Esophagus (tissue), 2 donors: ENCODE data around the gene CIAO2A. TPM values are rescaled to one million over a fixed set of nuclear protein-coding genes. Genes with fewer than 3 reads are reported as not detected.
"Not testable (repeated sequence)": the region's sequence is repeated elsewhere in the genome, so short reads cannot be mapped to it uniquely, and the experiment has no call there.

Experiments used
- H3K27ac ChIP-seq, 2 donors: one replicate each; pipeline ENCODE4 v1.5.1; 2013; ENCODE audit warnings: low read depth in 2 of 2, mild to moderate bottlenecking in 2 of 2, inconsistent platforms in 1 of 2, low read length in 1 of 2, moderate library complexity in 1 of 2
- H3K27me3 ChIP-seq, 2 donors: one replicate each; pipeline ENCODE4 v1.6.1; 2013; ENCODE audit warnings: low read length in 2 of 2, control low read depth in 1 of 2, mild to moderate bottlenecking in 1 of 2; ENCODE audit not compliant: insufficient read depth in 2 of 2, control insufficient read depth in 1 of 2
- H3K36me3 ChIP-seq, 2 donors: one replicate each; pipeline ENCODE4 v1.6.1; 2013; ENCODE audit warnings: low read length in 1 of 2; ENCODE audit not compliant: control insufficient read depth in 2 of 2, insufficient read depth in 2 of 2
- H3K4me1 ChIP-seq, 2 donors: one replicate each; pipeline ENCODE4 v1.6.1; 2013; ENCODE audit warnings: low read length in 1 of 2; ENCODE audit not compliant: control insufficient read depth in 2 of 2, insufficient read depth in 2 of 2
- H3K4me3 ChIP-seq, 2 donors: one replicate each; pipeline ENCODE4 v1.5.1; 2013; ENCODE audit warnings: low read length in 2 of 2, mild to moderate bottlenecking in 2 of 2, low read depth in 1 of 2, moderate library complexity in 1 of 2
- H3K9me3 ChIP-seq, 2 donors: one replicate each; pipeline ENCODE4 v1.6.1; 2013; ENCODE audit warnings: mild to moderate bottlenecking in 2 of 2, low read depth in 1 of 2, low read length in 1 of 2, moderate library complexity in 1 of 2; ENCODE audit not compliant: control insufficient read depth in 2 of 2, insufficient read depth in 1 of 2
- WGBS, 2 donors: extraction: QIAGEN DNeasy Blood & Tissue Kit; methylation state at CpG; one replicate each; pipeline ENCODE4 v1.1.7; 2013; 5-methylcytosine and 5-hydroxymethylcytosine counted together
- polyA plus RNA-seq, 2 donors: library from polyadenylated mRNA; stranded (reverse); fragments of 200-250 nt; gene quantifications; one replicate each; pipeline ENCODE4 v1.2.3, GENCODE V29; 2013
- donor health status: healthy with polysubstance abuse.
- donor health status: Bipolar disorder and iron deficiency.

Gene CIAO2A
- polyA plus RNA-seq, 2 donors: 39.0 to 65.7 TPM

DNA sequence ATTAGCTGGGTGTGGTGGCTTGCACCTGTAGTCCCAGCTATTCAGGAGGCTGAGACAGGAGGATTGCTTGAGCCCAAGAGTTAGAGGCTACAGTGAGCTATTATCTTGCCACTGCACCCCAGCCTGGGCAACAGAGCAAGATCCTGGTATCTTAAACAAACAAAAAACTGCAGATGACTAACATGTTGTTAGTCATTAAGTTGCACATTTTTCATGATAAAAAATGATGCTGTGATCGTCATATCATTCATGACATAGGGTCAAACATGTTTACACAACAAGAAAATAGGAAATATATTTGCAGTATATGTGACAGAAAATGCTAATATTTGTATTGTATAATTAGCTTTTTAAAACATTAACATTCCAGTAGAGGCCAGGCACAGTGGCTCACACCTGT, 27.2 kb downstream of the CIAO2A start:
- 35 to 37% methylated on average over 1 of the region's 1 CpG for WGBS, 2 donors
- Histone ChIP-seq H3K27me3 (no peaks in the 10 kb centered on the region), H3K4me1 (no peaks in the 10 kb centered on the region), H3K9me3 (no peaks in the 10 kb centered on the region), H3K36me3 (no peaks in the 10 kb centered on the region), H3K4me3 (no peak overlapping the region), H3K27ac (no peak overlapping the region)

DNA sequence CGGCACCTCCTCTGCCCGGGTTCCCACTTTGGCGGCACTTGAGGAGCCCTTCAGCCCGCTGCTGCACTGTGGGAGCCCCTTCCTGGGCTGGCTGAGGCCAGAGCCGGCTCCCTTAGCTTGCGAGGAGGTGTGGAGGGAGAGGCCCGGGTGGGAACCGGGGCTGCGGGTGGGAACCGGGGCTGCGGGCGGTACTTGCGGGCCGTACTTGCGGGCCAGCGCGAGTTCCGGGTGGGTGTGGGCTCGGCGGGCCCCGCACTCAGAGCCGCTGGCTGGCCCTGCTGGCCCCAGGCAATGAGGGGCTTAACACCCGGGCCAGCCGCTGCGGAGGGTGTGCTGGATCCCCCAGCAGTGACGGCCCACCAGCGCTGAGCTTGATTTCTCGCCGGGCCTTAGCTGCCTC, 32.9 kb downstream of the CIAO2A start:
- H3K36me3 ChIP-seq: no peaks in the 10 kb centered on the region
- no peaks in the 10 kb centered on the region for H3K9me3 ChIP-seq
- no peak overlapping the region for H3K27ac ChIP-seq
- H3K4me3 ChIP-seq: no peak overlapping the region
- WGBS, 2 donors: 96% methylated on average over 29 of the region's 29 CpGs
- H3K27me3 ChIP-seq: no peaks in the 10 kb centered on the region
- H3K4me1 ChIP-seq: no peaks in the 10 kb centered on the region

DNA sequence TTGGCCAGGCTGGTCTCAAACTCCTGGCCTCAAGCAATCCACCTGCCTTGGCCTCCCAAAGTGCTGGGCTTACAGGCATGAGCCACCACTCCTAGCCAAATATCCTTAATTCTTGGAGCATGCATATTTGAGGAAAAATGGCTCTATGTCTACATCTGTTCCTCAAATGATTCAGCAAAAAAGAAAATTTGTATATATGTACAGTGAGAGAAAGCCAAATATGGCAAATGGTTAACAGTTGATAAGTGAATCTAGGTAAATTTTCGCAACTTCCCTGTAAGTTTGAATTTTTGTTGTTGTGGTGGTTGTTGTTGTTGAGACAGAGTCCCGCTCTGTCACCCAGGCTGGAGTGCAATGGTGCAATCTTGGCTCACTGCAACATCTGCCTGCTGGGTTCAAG, 34.5 kb downstream of the CIAO2A start:
- not testable (repeated sequence) for H3K4me1 ChIP-seq, H3K27ac ChIP-seq, H3K36me3 ChIP-seq, H3K27me3 ChIP-seq, H3K9me3 ChIP-seq, H3K4me3 ChIP-seq
- 96% methylated on average over 2 of the region's 2 CpGs for WGBS, 2 donors

DNA sequence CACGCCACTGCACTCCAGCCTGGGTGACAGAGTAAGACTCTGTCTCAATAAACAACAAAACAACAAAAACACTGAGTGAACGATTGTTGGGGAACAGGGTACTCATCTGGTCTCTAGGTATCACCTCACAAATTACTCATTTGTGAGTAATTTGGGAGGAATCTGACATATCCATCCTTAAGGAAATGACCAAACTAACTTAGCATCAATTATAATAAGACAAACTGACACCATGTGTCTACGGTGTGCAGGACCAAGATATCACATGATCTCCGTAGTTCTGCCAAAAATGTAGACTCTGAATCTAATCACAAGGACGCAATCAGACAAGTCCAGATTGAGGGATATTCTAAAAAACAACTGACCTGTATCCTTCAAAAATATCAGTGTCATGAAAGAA, 35.4 kb downstream of the CIAO2A start:
- Histone ChIP-seq H3K27ac (no peak overlapping the region), H3K27me3 (no peaks in the 10 kb centered on the region), H3K4me3 (no peak overlapping the region), H3K9me3 (no peaks in the 10 kb centered on the region), H3K36me3 (no peaks in the 10 kb centered on the region), H3K4me1 (no peaks in the 10 kb centered on the region)
- WGBS, 2 donors: 83 to 85% methylated on average over 5 of the region's 5 CpGs

DNA sequence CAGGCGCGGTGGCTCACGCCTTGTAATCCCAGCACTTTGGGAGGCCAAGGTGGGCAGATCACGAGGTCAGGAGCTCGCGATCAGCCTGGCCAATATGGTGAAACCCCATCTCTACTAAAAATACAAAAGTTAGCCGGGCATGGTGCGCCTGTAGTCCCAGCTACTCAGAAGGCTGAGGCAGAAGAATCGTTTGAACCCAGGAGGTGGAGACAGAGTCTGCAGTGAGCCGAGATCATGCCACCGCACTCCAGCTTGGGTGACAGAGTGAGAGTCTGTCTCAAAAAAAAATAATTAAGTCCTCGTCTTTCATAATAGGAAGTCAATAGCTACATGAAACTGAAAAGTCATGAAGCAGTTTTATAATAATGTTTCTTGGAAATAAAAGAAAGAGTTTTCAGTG, 40.0 kb downstream of the CIAO2A start:
- H3K27ac ChIP-seq, H3K27me3 ChIP-seq, H3K4me3 ChIP-seq, H3K9me3 ChIP-seq, H3K4me1 ChIP-seq, H3K36me3 ChIP-seq: not testable (repeated sequence)
- whole genome bisulfite sequencing, 2 donors: 84 to 87% methylated on average over 12 of the region's 12 CpGs

DNA sequence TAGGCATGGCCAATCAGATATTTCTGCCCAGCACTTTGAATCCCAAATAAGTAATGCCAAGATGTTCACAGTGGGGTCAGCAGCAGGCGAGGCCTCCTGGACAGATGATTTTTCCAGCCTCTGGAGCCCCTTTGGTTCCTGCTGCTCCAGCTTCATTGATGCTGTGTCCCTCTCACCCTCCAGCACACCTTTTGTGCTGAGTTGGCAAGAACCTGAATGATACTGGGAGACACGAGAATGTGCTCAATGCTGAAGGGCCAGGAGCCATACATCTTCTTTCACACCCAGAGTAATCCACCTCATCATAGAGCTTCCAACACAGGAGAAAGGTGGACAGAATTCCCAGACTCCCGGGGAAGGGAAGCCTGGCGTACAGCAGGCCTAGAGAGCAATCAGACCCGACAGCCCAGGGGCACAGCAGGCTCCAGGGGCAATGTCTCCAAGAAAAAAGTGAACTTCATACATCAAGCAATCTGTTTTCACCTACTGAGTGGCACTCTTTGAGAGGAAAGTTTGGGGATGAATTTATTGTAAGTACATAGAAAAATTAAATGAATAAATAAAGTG, 40.6 kb downstream of the CIAO2A start:
- H3K9me3 ChIP-seq: no peaks in the 10 kb centered on the region
- 92% methylated on average over 5 of the region's 5 CpGs for WGBS, 2 donors
- H3K4me3 ChIP-seq: no peak overlapping the region
- no peaks in the 10 kb centered on the region for H3K36me3 ChIP-seq
- no peak overlapping the region for H3K27ac ChIP-seq
- H3K4me1 ChIP-seq: no peaks in the 10 kb centered on the region
- no peaks in the 10 kb centered on the region for H3K27me3 ChIP-seq

DNA sequence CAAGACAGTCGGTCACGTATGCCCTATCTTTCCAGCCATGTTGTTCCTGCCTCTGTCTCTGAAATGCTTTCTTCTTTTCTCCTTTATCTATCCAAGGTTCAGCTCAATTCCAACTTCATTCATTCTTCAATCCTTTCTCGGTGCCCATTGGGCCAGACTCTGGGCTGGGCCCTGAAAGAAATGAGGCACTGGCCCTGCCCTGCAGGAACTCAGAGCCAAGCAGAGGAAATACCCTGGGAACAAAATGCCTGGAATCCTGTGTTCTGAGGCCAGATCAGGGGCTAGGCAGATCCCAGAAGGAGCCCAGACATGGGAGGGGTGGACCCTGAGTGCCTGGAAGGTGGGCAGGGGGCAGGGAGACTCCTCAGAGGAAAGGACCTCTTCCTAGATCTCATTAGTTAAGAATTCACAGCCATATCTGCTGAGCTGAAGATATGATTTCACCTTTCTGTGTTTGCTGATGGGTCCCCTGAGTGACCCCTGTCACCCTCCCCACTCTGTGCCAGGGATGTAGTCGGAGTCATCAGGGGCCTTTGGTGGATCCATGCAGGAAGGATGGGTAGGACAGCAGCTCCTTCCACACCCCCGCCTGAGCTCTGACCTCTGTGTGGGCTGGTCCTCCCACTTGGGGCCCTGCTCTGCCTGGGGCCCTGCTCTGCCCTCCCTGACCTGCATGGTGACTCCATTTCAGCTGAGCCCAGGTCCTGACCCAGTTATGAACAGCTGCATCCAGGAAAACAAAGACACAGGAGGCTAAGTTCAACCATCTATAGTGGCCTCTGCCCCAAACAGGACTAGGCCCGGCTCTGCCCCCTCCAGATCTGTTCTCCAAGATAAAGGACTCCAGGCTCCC, 42.0 kb downstream of the CIAO2A start:
- Histone ChIP-seq H3K36me3 (no peaks in the 10 kb centered on the region), H3K27me3 (no peaks in the 10 kb centered on the region), H3K4me1 (peaks cover 0 to 3% of the 10 kb centered on the region in 2 donors), H3K9me3 (no peaks in the 10 kb centered on the region), H3K4me3 (no peak overlapping the region), H3K27ac (no peak overlapping the region)
- WGBS, 2 donors: 81 to 97% methylated on average over 5 to 6 of the region's 6 CpGs

DNA sequence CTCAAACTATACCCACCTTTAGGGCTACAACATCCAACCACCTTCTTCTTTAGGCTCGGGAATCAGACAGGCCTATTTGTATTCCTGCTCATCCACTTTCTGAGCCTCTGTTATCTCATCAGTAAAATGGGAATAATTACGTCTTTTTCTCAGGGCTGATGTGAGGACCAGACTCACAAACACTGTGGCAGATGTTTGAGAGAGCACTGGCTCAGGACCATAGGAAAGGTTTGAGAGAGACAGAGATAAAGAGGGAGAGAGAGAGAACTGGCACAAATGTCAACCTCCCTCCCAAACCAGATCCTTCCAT, 42.6 kb downstream of the CIAO2A start:
- Histone ChIP-seq H3K27me3 (no peaks in the 10 kb centered on the region), H3K36me3 (no peaks in the 10 kb centered on the region), H3K27ac (no peak overlapping the region), H3K9me3 (no peaks in the 10 kb centered on the region), H3K4me1 (peaks cover 0 to 5% of the 10 kb centered on the region in 2 donors), H3K4me3 (no peak overlapping the region)
- WGBS, 2 donors: 94 to 96% methylated on average over 2 of the region's 2 CpGs

DNA sequence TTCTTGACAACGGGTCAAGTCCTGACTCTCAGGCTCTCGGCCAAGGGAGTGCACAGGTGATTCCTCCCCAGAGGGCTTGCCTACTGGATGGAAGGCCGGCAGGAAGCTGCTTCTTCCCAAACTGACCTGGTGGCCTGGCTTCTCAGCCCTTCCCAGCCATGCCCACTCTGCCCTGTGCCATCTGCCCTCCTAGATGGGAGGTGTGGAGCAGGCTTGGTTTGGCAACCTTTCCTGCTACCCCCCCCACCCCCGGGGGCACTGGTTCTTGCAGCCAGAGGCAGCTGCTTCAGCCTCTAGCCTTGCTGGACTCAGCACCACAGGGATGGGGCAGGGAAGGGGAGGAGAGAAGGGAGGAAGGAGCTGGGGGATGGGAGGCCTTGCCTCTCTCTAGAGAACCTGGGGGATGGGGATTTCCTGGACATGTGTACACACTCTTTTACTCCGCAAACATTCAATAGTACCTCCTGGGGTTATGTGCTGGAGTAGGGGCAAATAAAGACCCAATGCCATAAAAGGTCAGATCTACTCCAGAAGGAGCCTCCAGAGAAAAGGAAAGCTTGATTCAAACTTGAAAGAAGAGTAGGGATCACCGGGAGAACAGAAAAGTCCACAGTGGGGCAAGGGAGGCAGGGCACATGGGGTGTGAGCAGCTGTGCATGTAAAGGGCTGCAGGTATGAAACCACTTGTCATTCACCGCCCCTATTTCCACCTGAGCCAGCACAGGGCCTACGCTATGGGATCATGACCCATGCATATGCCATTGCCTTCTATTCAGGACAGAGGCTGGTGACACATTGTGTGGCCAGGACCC, 43.2 kb downstream of the CIAO2A start:
- H3K4me3 ChIP-seq: no peak overlapping the region
- H3K27ac ChIP-seq: no peak overlapping the region
- no peaks in the 10 kb centered on the region for H3K9me3 ChIP-seq
- peaks cover 2 to 7% of the 10 kb centered on the region in 2 donors for H3K4me1 ChIP-seq
- no peaks in the 10 kb centered on the region for H3K27me3 ChIP-seq
- no peaks in the 10 kb centered on the region for H3K36me3 ChIP-seq
- 68 to 72% methylated on average over 8 of the region's 8 CpGs for WGBS, 2 donors
